SK-N-SH (cell line): ENCODE measurements around the gene ACOT12.

Experiments used
- SIN3A ChIP-seq: IDR thresholded peaks from 2 replicates; pipeline ENCODE4 v1.6.1; 2012; ENCODE audit warnings: low read depth, mild to moderate bottlenecking, low read length, moderate library complexity, borderline replicate concordance
- TCF12 ChIP-seq: IDR thresholded peaks from 2 replicates; pipeline ENCODE4 v1.4.0; 2012
- TF ChIP-seq, protein P1 (sequence below): fragments of 200-600 bp; sonication (generic); IDR thresholded peaks from 2 replicates; pipeline ENCODE4 v1.6.1; 2017; ENCODE audit warnings: antibody characterized with exemption, mild to moderate bottlenecking, moderate library complexity
- TF ChIP-seq, protein P2 (sequence below): IDR thresholded peaks from 2 replicates; pipeline ENCODE4 v1.6.1; 2012; ENCODE audit warnings: mild to moderate bottlenecking, low read depth, low read length, moderate library complexity

DNA sequence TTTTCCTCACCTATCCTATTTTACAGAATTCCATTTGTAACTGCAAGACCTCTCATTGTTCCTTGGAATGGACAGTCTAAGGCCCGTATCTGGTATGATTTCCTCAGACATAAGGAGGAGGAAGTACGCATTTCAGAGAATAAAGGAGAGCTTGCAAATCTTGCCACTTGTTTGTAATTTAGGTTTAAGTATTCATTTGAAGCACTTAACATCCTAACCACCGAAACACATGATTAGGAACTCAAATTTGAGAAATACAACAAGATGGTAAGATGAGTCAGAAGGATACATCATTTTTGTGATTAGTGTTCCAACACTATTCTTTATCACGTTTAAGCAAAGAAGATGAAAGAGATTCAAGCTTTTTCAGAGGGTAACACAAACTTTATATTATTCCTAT, 96.4 kb downstream of the ACOT12 start:
- TF ChIP-seq, protein P1, sequence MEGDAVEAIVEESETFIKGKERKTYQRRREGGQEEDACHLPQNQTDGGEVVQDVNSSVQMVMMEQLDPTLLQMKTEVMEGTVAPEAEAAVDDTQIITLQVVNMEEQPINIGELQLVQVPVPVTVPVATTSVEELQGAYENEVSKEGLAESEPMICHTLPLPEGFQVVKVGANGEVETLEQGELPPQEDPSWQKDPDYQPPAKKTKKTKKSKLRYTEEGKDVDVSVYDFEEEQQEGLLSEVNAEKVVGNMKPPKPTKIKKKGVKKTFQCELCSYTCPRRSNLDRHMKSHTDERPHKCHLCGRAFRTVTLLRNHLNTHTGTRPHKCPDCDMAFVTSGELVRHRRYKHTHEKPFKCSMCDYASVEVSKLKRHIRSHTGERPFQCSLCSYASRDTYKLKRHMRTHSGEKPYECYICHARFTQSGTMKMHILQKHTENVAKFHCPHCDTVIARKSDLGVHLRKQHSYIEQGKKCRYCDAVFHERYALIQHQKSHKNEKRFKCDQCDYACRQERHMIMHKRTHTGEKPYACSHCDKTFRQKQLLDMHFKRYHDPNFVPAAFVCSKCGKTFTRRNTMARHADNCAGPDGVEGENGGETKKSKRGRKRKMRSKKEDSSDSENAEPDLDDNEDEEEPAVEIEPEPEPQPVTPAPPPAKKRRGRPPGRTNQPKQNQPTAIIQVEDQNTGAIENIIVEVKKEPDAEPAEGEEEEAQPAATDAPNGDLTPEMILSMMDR, result no peak
- TF ChIP-seq SIN3A (no peak), TCF12 (no peak)
- TF ChIP-seq, protein P2, sequence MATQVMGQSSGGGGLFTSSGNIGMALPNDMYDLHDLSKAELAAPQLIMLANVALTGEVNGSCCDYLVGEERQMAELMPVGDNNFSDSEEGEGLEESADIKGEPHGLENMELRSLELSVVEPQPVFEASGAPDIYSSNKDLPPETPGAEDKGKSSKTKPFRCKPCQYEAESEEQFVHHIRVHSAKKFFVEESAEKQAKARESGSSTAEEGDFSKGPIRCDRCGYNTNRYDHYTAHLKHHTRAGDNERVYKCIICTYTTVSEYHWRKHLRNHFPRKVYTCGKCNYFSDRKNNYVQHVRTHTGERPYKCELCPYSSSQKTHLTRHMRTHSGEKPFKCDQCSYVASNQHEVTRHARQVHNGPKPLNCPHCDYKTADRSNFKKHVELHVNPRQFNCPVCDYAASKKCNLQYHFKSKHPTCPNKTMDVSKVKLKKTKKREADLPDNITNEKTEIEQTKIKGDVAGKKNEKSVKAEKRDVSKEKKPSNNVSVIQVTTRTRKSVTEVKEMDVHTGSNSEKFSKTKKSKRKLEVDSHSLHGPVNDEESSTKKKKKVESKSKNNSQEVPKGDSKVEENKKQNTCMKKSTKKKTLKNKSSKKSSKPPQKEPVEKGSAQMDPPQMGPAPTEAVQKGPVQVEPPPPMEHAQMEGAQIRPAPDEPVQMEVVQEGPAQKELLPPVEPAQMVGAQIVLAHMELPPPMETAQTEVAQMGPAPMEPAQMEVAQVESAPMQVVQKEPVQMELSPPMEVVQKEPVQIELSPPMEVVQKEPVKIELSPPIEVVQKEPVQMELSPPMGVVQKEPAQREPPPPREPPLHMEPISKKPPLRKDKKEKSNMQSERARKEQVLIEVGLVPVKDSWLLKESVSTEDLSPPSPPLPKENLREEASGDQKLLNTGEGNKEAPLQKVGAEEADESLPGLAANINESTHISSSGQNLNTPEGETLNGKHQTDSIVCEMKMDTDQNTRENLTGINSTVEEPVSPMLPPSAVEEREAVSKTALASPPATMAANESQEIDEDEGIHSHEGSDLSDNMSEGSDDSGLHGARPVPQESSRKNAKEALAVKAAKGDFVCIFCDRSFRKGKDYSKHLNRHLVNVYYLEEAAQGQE, result no peak
